KMS-11 (cell line): Measurements from ENCODE around the gene AQP1.

Source experiments
- H2AFZ ChIP-seq: fragments of 200-600 bp; sonication (generic); 2 replicates; pipeline ENCODE4 v1.6.1; 2016; ENCODE audit warnings: antibody characterized with exemption, mixed run types, low read depth
- H3K27ac ChIP-seq: fragments of 200-600 bp; sonication (generic); 2 replicates; pipeline ENCODE4 v1.6.1; 2016; ENCODE audit warnings: mild to moderate bottlenecking, mixed run types
- H3K27me3 ChIP-seq: fragments of 200-600 bp; sonication (generic); 2 replicates; pipeline ENCODE4 v1.6.1; 2017; ENCODE audit warnings: mild to moderate bottlenecking, low read depth, mixed run types, moderate library complexity; ENCODE audit not compliant: insufficient read depth
- H3K36me3 ChIP-seq: fragments of 200-600 bp; sonication (generic); 2 replicates; pipeline ENCODE4 v1.6.1; 2017; ENCODE audit warnings: mild to moderate bottlenecking, mixed run types; ENCODE audit not compliant: insufficient read depth
- H3K4me1 ChIP-seq: fragments of 200-600 bp; sonication (generic); 2 replicates; pipeline ENCODE4 v1.6.1; 2016; ENCODE audit warnings: mild to moderate bottlenecking, low read depth, mixed run types; ENCODE audit not compliant: poor library complexity, severe bottlenecking
- H3K4me2 ChIP-seq: fragments of 200-600 bp; sonication (generic); 2 replicates; pipeline ENCODE4 v1.7.0; 2016; ENCODE audit warnings: mild to moderate bottlenecking, mixed run types
- H3K4me3 ChIP-seq: fragments of 200-600 bp; sonication (generic); IDR thresholded peaks from 2 replicates; pipeline ENCODE4 v1.6.1; 2017; ENCODE audit warnings: low read depth, low read length, mixed read lengths; ENCODE audit not compliant: insufficient read depth
- H3K79me2 ChIP-seq: fragments of 200-600 bp; sonication (generic); 2 replicates; pipeline ENCODE4 v1.6.1; 2016; ENCODE audit warnings: low read depth, mixed run types; ENCODE audit not compliant: insufficient read depth
- H3K9ac ChIP-seq: fragments of 200-600 bp; sonication (generic); 2 replicates; pipeline ENCODE4 v1.6.1; 2016; ENCODE audit warnings: mild to moderate bottlenecking, mixed run types
- H4K20me1 ChIP-seq: fragments of 200-600 bp; sonication (generic); 2 replicates; pipeline ENCODE4 v1.6.1; 2016; ENCODE audit warnings: mild to moderate bottlenecking, mixed run types; ENCODE audit not compliant: insufficient read depth
- CTCF ChIP-seq: fragments of 200-600 bp; sonication (generic); conservative IDR thresholded peaks from 2 replicates; pipeline ENCODE4 v1.6.1; 2017; ENCODE audit warnings: low read depth, mild to moderate bottlenecking, antibody characterized with exemption, low read length, moderate library complexity, mixed read lengths

Gene AQP1

GRCh38 chr7:30924624-30925023, 13.0 kb downstream of the AQP1 start:
- TF ChIP-seq CTCF: no peak
- no peaks in the 10 kb centered on the region for H3K27me3 ChIP-seq
- H3K79me2 ChIP-seq: no peaks in the 10 kb centered on the region
- H3K4me3 ChIP-seq: no peak overlapping the region
- no peaks in the 10 kb centered on the region for H4K20me1 ChIP-seq
- H3K36me3 ChIP-seq: no peaks in the 10 kb centered on the region
- no peak overlapping the region for H3K9ac ChIP-seq
- no peaks in the 10 kb centered on the region for H3K4me1 ChIP-seq
- H3K4me2 ChIP-seq: no peak overlapping the region
- H2AFZ ChIP-seq: no peak overlapping the region
- H3K27ac ChIP-seq: no peak overlapping the region

DNA sequence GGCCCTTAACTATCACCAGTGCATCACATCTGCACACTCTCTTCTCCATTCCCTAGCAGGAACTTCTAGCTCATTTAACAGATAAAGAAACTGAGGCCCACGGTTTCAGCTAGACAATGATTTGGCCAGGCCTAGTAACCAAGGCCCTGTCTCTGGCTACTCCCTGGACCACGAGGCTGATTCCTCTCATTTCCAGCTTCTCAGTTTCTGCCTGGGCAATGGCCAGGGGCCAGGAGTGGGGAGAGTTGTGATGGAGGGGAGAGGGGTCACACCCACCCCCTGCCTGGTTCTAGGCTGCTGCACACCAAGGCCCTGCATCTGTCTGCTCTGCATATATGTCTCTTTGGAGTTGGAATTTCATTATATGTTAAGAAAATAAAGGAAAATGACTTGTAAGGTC, 13.5 kb downstream of the AQP1 start:
- Histone ChIP-seq H3K27ac (no peak overlapping the region), H3K79me2 (no peaks in the 10 kb centered on the region), H3K4me2 (no peak overlapping the region), H3K27me3 (no peaks in the 10 kb centered on the region), H2AFZ (no peak overlapping the region), H3K4me1 (no peaks in the 10 kb centered on the region), H3K9ac (no peak overlapping the region), H3K4me3 (no peak overlapping the region), H3K36me3 (no peaks in the 10 kb centered on the region), H4K20me1 (no peaks in the 10 kb centered on the region)
- no peak for TF ChIP-seq CTCF

GRCh38 chr7:30925913-30926312, 14.3 kb downstream of the AQP1 start:
- no peak for TF ChIP-seq CTCF
- no peaks in the 10 kb centered on the region for H3K79me2 ChIP-seq
- H3K4me2 ChIP-seq: no peak overlapping the region
- H3K9ac ChIP-seq: no peak overlapping the region
- no peaks in the 10 kb centered on the region for H3K27me3 ChIP-seq
- H3K4me3 ChIP-seq: no peak overlapping the region
- H3K27ac ChIP-seq: no peak overlapping the region
- H3K36me3 ChIP-seq: no peaks in the 10 kb centered on the region
- no peaks in the 10 kb centered on the region for H4K20me1 ChIP-seq
- no peaks in the 10 kb centered on the region for H3K4me1 ChIP-seq
- H2AFZ ChIP-seq: no peak overlapping the region

DNA sequence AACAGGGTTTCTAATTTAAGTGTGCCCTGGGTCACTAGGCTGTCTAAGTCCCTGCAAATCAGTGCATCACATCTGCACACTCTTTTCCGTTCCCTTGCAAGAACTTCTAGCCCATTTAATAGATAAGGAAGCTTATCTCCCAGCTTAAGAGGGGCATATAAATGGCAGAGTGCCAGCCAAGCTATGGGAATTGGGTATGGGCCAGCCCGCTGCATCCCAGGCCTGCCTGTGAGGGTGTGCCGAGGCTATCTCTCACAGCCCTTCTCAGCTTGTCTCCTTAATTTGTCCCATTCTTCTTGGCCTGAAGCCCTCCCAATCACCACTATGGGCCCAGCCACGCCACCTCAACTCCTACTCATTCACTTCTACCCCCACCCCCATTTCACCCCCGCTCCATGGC, 14.7 kb downstream of the AQP1 start:
- no peak overlapping the region for H2AFZ ChIP-seq
- no peaks in the 10 kb centered on the region for H3K4me1 ChIP-seq
- no peak overlapping the region for H3K27ac ChIP-seq
- no peak overlapping the region for H3K4me2 ChIP-seq
- H3K9ac ChIP-seq: no peak overlapping the region
- H3K79me2 ChIP-seq: no peaks in the 10 kb centered on the region
- H3K27me3 ChIP-seq: no peaks in the 10 kb centered on the region
- H3K36me3 ChIP-seq: no peaks in the 10 kb centered on the region
- TF ChIP-seq CTCF: no peak
- no peaks in the 10 kb centered on the region for H4K20me1 ChIP-seq
- H3K4me3 ChIP-seq: no peak overlapping the region

DNA sequence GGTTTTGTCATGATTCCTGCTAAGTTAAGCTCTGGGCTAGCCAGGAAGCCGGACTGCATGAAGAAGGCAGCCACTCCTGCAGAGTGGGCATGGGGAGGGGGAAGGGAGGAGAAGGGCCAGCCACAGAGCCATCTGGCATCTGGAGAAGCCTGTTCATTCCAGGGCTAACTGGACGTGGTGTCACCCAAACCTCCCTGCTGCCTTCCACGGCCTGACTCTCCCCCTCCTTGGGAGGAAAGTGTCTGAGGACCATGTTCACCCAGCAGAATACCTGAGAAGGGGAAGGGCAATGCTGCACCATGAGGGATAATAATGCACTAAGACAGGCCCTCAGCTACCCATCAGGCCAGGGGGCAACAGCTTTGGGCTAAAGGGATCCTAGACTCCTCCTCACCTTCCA, 15.4 kb downstream of the AQP1 start:
- H3K36me3 ChIP-seq: no peaks in the 10 kb centered on the region
- H2AFZ ChIP-seq: no peak overlapping the region
- no peaks in the 10 kb centered on the region for H3K4me1 ChIP-seq
- TF ChIP-seq CTCF: no peak
- H3K9ac ChIP-seq: no peak overlapping the region
- no peak overlapping the region for H3K4me3 ChIP-seq
- no peaks in the 10 kb centered on the region for H3K27me3 ChIP-seq
- no peaks in the 10 kb centered on the region for H4K20me1 ChIP-seq
- H3K27ac ChIP-seq: no peak overlapping the region
- H3K4me2 ChIP-seq: no peak overlapping the region
- H3K79me2 ChIP-seq: no peaks in the 10 kb centered on the region
